SK-N-SH (cell line): Measurements from ENCODE around the gene DBNL. TPM values are rescaled to one million over a fixed set of nuclear protein-coding genes. Genes with fewer than 3 reads are reported as not detected.

Experiments
- CTCF ChIA-PET: fragments of 300-600, 350-600 bp; formaldehyde crosslinking; extraction: SDS; loops from one replicate; lab custom pipeline; 2021; lab: Yijun Ruan, JAX
- POLR2A ChIA-PET: fragments of 350-600 bp; sonication (Branson Sonifier 250); formaldehyde crosslinking; extraction: SDS; loops from one replicate; lab custom pipeline; 2020; ENCODE audit warnings: antibody characterized with exemption, inconsistent platforms; lab: Yijun Ruan, JAX
- DNase-seq: peaks from one replicate; pipeline ENCODE4 v3.0.0; 2012
- H2AFZ ChIP-seq: fragments of 200-600 bp; sonication (generic); 2 replicates; pipeline ENCODE4 v1.8.1; 2016; ENCODE audit warnings: antibody characterized with exemption, mild to moderate bottlenecking, low read depth
- H3F3A ChIP-seq: fragments of 200-600 bp; sonication (generic); replicated peaks from 2 replicates; pipeline ENCODE3; 2016; ENCODE audit warnings: antibody characterized with exemption, mild to moderate bottlenecking; ENCODE audit not compliant: insufficient read depth
- H3K27ac ChIP-seq, 2 experiments: fragments of 200-500 bp in 1 of 2; fragments of 200-600 bp in 1 of 2; sonication (Bioruptor generic) in 1 of 2; sonication (generic), shearing (Covaris generic) in 1 of 2; 2 replicates each; pipeline versions ENCODE4 v1.5.1 to v1.6.1; 2014 to 2016; ENCODE audit warnings: low read depth in 2 of 2, inconsistent platforms in 1 of 2, low read length in 1 of 2, mild to moderate bottlenecking in 1 of 2, mixed read lengths in 1 of 2
- H3K27me3 ChIP-seq: fragments of 200-600 bp; sonication (generic), shearing (Covaris generic); 2 replicates; pipeline ENCODE4 v1.6.1; 2016; ENCODE audit warnings: mixed run types; ENCODE audit not compliant: insufficient read depth
- H3K36me3 ChIP-seq, 2 experiments: fragments of 200-500 bp in 1 of 2; fragments of 200-600 bp in 1 of 2; sonication (Bioruptor generic) in 1 of 2; sonication (generic) in 1 of 2; replicated peaks in 1 of 2; 2 replicates each; pipeline versions ENCODE3 to v1.5.1; 2014 to 2016; ENCODE audit warnings: low read length in 1 of 2, mild to moderate bottlenecking in 1 of 2; ENCODE audit not compliant: insufficient read depth in 2 of 2, control insufficient read depth in 1 of 2
- H3K4me1 ChIP-seq, 2 experiments: fragments of 200-500 bp in 1 of 2; fragments of 200-600 bp in 1 of 2; sonication (Bioruptor generic) in 1 of 2; sonication (generic), shearing (Covaris generic) in 1 of 2; 2 replicates each; pipeline versions ENCODE4 v1.5.1 to v1.6.1; 2014 to 2016; ENCODE audit warnings: low read depth in 1 of 2, low read length in 1 of 2, mixed run types in 1 of 2; ENCODE audit not compliant: insufficient read depth in 2 of 2, control insufficient read depth in 1 of 2
- H3K4me2 ChIP-seq: fragments of 200-600 bp; sonication (generic), shearing (Covaris generic); 2 replicates; pipeline ENCODE4 v1.6.1; 2017; ENCODE audit warnings: mixed run types
- H3K4me3 ChIP-seq, 2 experiments: fragments of 200-500 bp in 1 of 2; fragments of 200-600 bp in 1 of 2; sonication (Bioruptor generic) in 1 of 2; sonication (generic), shearing (Covaris generic) in 1 of 2; 2 replicates each; pipeline versions ENCODE4 v1.5.1 to v1.8.1; 2014 to 2016; ENCODE audit warnings: low read depth in 2 of 2, inconsistent platforms in 1 of 2, low read length in 1 of 2, mild to moderate bottlenecking in 1 of 2, mixed read lengths in 1 of 2, moderate library complexity in 1 of 2
- H3K79me2 ChIP-seq: fragments of 200-600 bp; sonication (generic); 2 replicates; pipeline ENCODE4 v1.8.1; 2017; ENCODE audit warnings: mild to moderate bottlenecking; ENCODE audit not compliant: insufficient read depth
- H3K9ac ChIP-seq: fragments of 200-600 bp; sonication (generic); 2 replicates; pipeline ENCODE4 v1.6.1; 2017; ENCODE audit warnings: mixed run types
- H3K9me2 ChIP-seq: fragments of 200-600 bp; sonication (generic); 2 replicates; pipeline ENCODE4 v1.6.1; 2017; ENCODE audit warnings: mixed run types
- H3K9me3 ChIP-seq: fragments of 200-600 bp; sonication (generic); 2 replicates; pipeline ENCODE4 v1.6.1; 2017; ENCODE audit warnings: mixed run types, mild to moderate bottlenecking, moderate library complexity
- H4K20me1 ChIP-seq: fragments of 200-600 bp; sonication (generic); 2 replicates; pipeline ENCODE4 v1.6.1; 2017; ENCODE audit warnings: mild to moderate bottlenecking, mixed run types; ENCODE audit not compliant: insufficient read depth
- CHD2 ChIP-seq: fragments of 150-350 bp; IDR thresholded peaks from 2 replicates; pipeline ENCODE4 v1.6.1; 2018; ENCODE audit warnings: low read length; ENCODE audit not compliant: partially characterized antibody
- EP300 ChIP-seq, 2 experiments: IDR thresholded peaks; 2 replicates each; pipeline versions ENCODE4 v1.4.0 to v1.6.1; 2012; ENCODE audit warnings: borderline replicate concordance in 1 of 2, low read depth in 1 of 2, low read length in 1 of 2
- EZH2phosphoT487 ChIP-seq: fragments of 200-600 bp; sonication (generic); IDR thresholded peaks from 2 replicates; pipeline ENCODE4 v1.6.1; 2017; ENCODE audit warnings: low read depth, mixed run types, mild to moderate bottlenecking, antibody characterized with exemption, moderate library complexity, borderline replicate concordance
- FOSL2 ChIP-seq: IDR thresholded peaks from 2 replicates; pipeline ENCODE4 v1.4.0; 2012; ENCODE audit warnings: low read depth, mild to moderate bottlenecking, moderate library complexity, borderline replicate concordance
- FOXJ3 ChIP-seq: sonication (generic); formaldehyde crosslinking; IDR thresholded peaks from 2 replicates; pipeline ENCODE4 v1.5.1; 2020; ENCODE audit warnings: mild to moderate bottlenecking, missing genetic modification reagents
- FOXM1 ChIP-seq: IDR thresholded peaks from 2 replicates; pipeline ENCODE4 v1.4.0; 2012; ENCODE audit warnings: low read depth, mild to moderate bottlenecking
- GATA2 ChIP-seq: sonication (generic); formaldehyde crosslinking; IDR thresholded peaks from 2 replicates; pipeline ENCODE4 v1.5.0; 2020; ENCODE audit warnings: mild to moderate bottlenecking, missing genetic modification reagents
- JUND ChIP-seq: IDR thresholded peaks from 2 replicates; pipeline ENCODE4 v1.4.0; 2012
- MEF2A ChIP-seq: IDR thresholded peaks from 2 replicates; pipeline ENCODE4 v1.4.0; 2012; ENCODE audit warnings: low read depth, borderline replicate concordance
- NRF1 ChIP-seq: IDR thresholded peaks from 2 replicates; pipeline ENCODE4 v1.6.1; 2012; ENCODE audit warnings: low read depth, mild to moderate bottlenecking, low read length
- RAD21 ChIP-seq: IDR thresholded peaks from 2 replicates; pipeline ENCODE4 v1.6.1; 2012; ENCODE audit warnings: mild to moderate bottlenecking, low read length
- RCOR1 ChIP-seq: fragments of 150-350 bp; IDR thresholded peaks from 2 replicates; pipeline ENCODE4 v1.6.1; 2017; ENCODE audit warnings: antibody characterized with exemption, low read length
- RFX5 ChIP-seq: IDR thresholded peaks from 2 replicates; pipeline ENCODE4 v1.6.1; 2012; ENCODE audit warnings: mild to moderate bottlenecking, improper control_type of control experiment, low read length
- SIN3A ChIP-seq: IDR thresholded peaks from 2 replicates; pipeline ENCODE4 v1.6.1; 2012; ENCODE audit warnings: low read depth, mild to moderate bottlenecking, low read length, moderate library complexity, borderline replicate concordance
- TAF1 ChIP-seq: IDR thresholded peaks from 2 replicates; pipeline ENCODE4 v1.6.1; 2012; ENCODE audit warnings: low read depth, mild to moderate bottlenecking, low read length, moderate library complexity, borderline replicate concordance
- WGBS: methylation state at CpG from one replicate; pipeline ENCODE4 v1.1.6; 2017; ENCODE audit warnings: low lambda C conversion rate; 5-methylcytosine and 5-hydroxymethylcytosine counted together
- polyA plus RNA-seq, 3 experiments: library from polyadenylated mRNA; depleted of rRNA; stranded (reverse); fragments of >200 nt; gene quantifications; 2 replicates each; pipeline ENCODE4 v1.2.3, GENCODE V29; 2012
- TF ChIP-seq, protein P1 (sequence below): IDR thresholded peaks from 2 replicates; pipeline ENCODE4 v1.4.0; 2012; ENCODE audit warnings: low read depth, borderline replicate concordance
- TF ChIP-seq, protein P2 (sequence below): fragments of 150-350 bp; IDR thresholded peaks from 2 replicates; pipeline ENCODE4 v1.6.1; 2016; ENCODE audit warnings: mild to moderate bottlenecking, low read depth, low read length
- TF ChIP-seq, protein P3 (sequence below): fragments of 200-600 bp; sonication (generic); IDR thresholded peaks from 2 replicates; pipeline ENCODE4 v1.6.1; 2017; ENCODE audit warnings: antibody characterized with exemption, mild to moderate bottlenecking, moderate library complexity
- TF ChIP-seq, protein P4 (sequence below): IDR thresholded peaks from 2 replicates; pipeline ENCODE4 v1.6.1; 2012; ENCODE audit warnings: mild to moderate bottlenecking, low read depth, low read length, moderate library complexity

The DBNL gene
- polyA plus RNA-seq, 1 of the 3 experiments (the other 2 are of a cell fraction), result 244 TPM

DNA sequence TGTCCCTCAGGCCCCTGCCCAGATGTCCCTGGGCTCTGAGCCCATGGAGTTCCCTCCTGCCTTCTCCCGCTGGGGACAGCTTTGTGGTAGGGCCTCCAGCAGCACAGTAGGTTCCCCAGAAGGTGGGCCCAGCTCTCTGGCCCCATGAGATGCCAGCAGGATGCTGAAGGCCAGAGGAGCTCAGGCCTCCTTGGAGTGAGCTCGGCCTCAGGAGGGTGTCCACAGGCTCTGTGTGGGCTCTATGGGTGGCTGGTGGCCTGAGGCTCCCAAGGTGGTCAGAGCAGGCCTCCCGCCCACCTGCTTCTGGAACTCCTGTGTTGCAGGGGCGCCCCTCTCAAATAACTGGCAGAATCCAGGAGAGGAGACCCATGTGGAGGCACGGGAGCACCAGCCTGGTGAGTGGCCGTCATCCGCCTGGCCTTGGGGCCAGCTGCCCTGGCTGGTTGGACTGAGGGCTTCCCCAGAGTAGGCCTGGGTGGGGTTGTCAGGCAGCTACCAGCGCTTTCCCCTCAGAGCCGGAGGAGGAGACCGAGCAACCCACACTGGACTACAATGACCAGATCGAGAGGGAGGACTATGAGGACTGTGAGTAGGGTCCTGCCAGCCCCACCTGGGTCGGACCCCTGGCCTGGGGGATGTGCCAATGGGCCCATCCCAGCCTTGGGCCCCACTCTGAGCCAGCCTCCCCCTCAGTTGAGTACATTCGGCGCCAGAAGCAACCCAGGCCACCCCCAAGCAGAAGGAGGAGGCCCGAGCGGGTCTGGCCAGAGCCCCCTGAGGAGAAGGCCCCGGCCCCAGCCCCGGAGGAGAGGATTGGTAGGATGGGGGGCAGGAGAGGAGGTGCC is 62.8 kb downstream of the DBNL start:
- H3F3A ChIP-seq, result peaks cover 18% of the 10 kb centered on the region
- TF ChIP-seq, protein P1, sequence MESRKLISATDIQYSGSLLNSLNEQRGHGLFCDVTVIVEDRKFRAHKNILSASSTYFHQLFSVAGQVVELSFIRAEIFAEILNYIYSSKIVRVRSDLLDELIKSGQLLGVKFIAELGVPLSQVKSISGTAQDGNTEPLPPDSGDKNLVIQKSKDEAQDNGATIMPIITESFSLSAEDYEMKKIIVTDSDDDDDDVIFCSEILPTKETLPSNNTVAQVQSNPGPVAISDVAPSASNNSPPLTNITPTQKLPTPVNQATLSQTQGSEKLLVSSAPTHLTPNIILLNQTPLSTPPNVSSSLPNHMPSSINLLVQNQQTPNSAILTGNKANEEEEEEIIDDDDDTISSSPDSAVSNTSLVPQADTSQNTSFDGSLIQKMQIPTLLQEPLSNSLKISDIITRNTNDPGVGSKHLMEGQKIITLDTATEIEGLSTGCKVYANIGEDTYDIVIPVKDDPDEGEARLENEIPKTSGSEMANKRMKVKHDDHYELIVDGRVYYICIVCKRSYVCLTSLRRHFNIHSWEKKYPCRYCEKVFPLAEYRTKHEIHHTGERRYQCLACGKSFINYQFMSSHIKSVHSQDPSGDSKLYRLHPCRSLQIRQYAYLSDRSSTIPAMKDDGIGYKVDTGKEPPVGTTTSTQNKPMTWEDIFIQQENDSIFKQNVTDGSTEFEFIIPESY, result no peak
- TF ChIP-seq RFX5 (no peak), TAF1 (no peak), RAD21 (no peak), GATA2 (CRISPR knock-in tag) (no peak), MEF2A (no peak), EZH2phosphoT487 (no peak), FOSL2 (no peak), JUND (no peak), FOXJ3 (no peak), SIN3A (no peak), NRF1 (no peak), EP300 (IDR thresholded peaks at IDR 0.05; ENCODE audit: borderline replicate concordance in 1 of 2, low read depth in 1 of 2, low read length in 1 of 2) (no peak), RCOR1 (no peak), FOXM1 (no peak), CHD2 (no peak)
- TF ChIP-seq, protein P2, sequence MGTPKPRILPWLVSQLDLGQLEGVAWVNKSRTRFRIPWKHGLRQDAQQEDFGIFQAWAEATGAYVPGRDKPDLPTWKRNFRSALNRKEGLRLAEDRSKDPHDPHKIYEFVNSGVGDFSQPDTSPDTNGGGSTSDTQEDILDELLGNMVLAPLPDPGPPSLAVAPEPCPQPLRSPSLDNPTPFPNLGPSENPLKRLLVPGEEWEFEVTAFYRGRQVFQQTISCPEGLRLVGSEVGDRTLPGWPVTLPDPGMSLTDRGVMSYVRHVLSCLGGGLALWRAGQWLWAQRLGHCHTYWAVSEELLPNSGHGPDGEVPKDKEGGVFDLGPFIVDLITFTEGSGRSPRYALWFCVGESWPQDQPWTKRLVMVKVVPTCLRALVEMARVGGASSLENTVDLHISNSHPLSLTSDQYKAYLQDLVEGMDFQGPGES, result no peak
- TF ChIP-seq, protein P3, sequence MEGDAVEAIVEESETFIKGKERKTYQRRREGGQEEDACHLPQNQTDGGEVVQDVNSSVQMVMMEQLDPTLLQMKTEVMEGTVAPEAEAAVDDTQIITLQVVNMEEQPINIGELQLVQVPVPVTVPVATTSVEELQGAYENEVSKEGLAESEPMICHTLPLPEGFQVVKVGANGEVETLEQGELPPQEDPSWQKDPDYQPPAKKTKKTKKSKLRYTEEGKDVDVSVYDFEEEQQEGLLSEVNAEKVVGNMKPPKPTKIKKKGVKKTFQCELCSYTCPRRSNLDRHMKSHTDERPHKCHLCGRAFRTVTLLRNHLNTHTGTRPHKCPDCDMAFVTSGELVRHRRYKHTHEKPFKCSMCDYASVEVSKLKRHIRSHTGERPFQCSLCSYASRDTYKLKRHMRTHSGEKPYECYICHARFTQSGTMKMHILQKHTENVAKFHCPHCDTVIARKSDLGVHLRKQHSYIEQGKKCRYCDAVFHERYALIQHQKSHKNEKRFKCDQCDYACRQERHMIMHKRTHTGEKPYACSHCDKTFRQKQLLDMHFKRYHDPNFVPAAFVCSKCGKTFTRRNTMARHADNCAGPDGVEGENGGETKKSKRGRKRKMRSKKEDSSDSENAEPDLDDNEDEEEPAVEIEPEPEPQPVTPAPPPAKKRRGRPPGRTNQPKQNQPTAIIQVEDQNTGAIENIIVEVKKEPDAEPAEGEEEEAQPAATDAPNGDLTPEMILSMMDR, result no peak
- TF ChIP-seq, protein P4, sequence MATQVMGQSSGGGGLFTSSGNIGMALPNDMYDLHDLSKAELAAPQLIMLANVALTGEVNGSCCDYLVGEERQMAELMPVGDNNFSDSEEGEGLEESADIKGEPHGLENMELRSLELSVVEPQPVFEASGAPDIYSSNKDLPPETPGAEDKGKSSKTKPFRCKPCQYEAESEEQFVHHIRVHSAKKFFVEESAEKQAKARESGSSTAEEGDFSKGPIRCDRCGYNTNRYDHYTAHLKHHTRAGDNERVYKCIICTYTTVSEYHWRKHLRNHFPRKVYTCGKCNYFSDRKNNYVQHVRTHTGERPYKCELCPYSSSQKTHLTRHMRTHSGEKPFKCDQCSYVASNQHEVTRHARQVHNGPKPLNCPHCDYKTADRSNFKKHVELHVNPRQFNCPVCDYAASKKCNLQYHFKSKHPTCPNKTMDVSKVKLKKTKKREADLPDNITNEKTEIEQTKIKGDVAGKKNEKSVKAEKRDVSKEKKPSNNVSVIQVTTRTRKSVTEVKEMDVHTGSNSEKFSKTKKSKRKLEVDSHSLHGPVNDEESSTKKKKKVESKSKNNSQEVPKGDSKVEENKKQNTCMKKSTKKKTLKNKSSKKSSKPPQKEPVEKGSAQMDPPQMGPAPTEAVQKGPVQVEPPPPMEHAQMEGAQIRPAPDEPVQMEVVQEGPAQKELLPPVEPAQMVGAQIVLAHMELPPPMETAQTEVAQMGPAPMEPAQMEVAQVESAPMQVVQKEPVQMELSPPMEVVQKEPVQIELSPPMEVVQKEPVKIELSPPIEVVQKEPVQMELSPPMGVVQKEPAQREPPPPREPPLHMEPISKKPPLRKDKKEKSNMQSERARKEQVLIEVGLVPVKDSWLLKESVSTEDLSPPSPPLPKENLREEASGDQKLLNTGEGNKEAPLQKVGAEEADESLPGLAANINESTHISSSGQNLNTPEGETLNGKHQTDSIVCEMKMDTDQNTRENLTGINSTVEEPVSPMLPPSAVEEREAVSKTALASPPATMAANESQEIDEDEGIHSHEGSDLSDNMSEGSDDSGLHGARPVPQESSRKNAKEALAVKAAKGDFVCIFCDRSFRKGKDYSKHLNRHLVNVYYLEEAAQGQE, result no peak
- H4K20me1 ChIP-seq, result no peaks in the 10 kb centered on the region
- peak overlapping the region; percentile 76; the same call in 1 of the 2 replicates for H3K4me2 ChIP-seq
- H3K9me2 ChIP-seq, result no peaks in the 10 kb centered on the region
- H3K27ac ChIP-seq, result peak overlapping the region in 1 of 2 experiments; percentile 11; a peak in 2 of 4 replicates
- H2AFZ ChIP-seq, result no peak overlapping the region
- ChIA-PET CTCF (interaction anchor here (0.6 to 1.4 kb wide), 4 partner anchors 9 to 89 kb away, joined by 3 to 5 read pairs (median 3); no protein-coding TSS in a partner anchor), POLR2A (no interaction called here)
- H3K79me2 ChIP-seq, result peaks cover 41% of the 10 kb centered on the region
- H3K9ac ChIP-seq, result no peak overlapping the region
- no peaks in the 10 kb centered on the region for H3K9me3 ChIP-seq
- H3K4me3 ChIP-seq, result no peak overlapping the region
- H3K36me3 ChIP-seq, result peaks cover 16 to 58% of the 10 kb centered on the region in 2 experiments
- H3K4me1 ChIP-seq, result peaks cover 15 to 33% of the 10 kb centered on the region in 2 experiments; a peak in 2 of 4 replicates
- 93% methylated on average over 15 of the region's 18 CpGs for WGBS
- no peak for DNase-seq
- H3K27me3 ChIP-seq, result no peaks in the 10 kb centered on the region
